Astrocyte (in vitro differentiated cells and primary cell): ENCODE data around the gene DDX46.

ENCODE experiments used
- EZH2 ChIP-seq: IDR thresholded peaks from 2 replicates; pipeline ENCODE4 v1.6.1; 2012; ENCODE audit warnings: mild to moderate bottlenecking, low read length, inconsistent platforms; ENCODE audit not compliant: insufficient read depth
- TF ChIP-seq, protein P1 (sequence below): IDR thresholded peaks from 2 replicates; pipeline ENCODE4 v1.5.1; 2011; ENCODE audit warnings: low read depth, mild to moderate bottlenecking, inconsistent platforms, low read length, moderate library complexity; ENCODE audit not compliant: insufficient read depth

DNA sequence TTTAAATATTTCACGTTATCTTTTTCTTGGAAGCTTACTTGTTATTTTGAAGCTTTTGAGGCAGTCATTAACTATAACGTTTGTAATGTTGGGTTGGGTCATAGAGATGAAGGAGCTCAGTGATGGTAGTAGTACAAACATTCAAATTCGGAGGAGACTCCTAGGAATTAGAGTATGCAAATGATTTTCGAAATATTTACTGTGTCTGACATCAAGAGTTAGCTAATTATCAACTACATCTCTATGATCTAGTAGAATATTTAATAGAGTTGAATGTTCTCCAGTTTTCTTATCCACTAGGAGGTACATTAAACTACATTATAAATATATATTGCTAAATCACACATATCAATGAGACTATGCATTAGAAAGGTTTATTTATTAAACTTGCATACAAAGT is 58.4 kb downstream of the DDX46 start:
- TF ChIP-seq, protein P1, sequence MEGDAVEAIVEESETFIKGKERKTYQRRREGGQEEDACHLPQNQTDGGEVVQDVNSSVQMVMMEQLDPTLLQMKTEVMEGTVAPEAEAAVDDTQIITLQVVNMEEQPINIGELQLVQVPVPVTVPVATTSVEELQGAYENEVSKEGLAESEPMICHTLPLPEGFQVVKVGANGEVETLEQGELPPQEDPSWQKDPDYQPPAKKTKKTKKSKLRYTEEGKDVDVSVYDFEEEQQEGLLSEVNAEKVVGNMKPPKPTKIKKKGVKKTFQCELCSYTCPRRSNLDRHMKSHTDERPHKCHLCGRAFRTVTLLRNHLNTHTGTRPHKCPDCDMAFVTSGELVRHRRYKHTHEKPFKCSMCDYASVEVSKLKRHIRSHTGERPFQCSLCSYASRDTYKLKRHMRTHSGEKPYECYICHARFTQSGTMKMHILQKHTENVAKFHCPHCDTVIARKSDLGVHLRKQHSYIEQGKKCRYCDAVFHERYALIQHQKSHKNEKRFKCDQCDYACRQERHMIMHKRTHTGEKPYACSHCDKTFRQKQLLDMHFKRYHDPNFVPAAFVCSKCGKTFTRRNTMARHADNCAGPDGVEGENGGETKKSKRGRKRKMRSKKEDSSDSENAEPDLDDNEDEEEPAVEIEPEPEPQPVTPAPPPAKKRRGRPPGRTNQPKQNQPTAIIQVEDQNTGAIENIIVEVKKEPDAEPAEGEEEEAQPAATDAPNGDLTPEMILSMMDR: no peak
- no peak for TF ChIP-seq EZH2
